ENCODE results near the gene RBM23.
"Not testable (repeated sequence)": the region's sequence is repeated elsewhere in the genome, so short reads cannot be mapped to it uniquely, and the experiment has no call there.

RBM23 gene

DNA sequence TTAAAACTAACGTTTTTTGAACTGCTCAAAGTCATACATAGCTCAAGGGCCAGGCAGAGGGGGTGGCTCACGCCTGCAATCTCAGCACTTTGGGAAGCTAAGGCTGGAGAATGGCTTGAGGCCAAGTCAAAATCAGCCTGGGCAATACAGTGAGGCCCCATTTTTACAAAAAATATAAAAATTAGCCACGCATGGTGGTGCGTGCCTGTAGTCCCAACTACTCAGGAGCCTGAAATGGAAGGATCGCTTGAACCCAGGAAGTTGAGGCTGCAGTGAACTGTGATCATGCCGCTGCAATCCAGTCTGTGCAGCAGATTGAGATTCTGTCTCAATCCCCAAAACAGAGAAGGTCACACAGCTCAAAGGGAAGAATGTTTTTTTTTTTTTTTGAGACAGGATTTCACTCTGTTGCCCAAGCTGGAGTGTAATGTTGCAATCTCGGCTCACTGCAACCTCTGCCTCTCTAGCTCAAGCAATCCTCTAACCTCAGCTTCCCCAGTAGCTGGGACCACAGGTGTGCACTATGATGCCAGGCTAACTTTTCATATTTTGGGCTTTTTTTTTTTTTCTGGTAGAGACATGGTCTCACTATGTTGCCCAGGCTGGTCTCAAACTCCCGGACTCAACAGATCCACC, 2.9 kb downstream of the RBM23 start:
- no peak for DNase-seq

DNA sequence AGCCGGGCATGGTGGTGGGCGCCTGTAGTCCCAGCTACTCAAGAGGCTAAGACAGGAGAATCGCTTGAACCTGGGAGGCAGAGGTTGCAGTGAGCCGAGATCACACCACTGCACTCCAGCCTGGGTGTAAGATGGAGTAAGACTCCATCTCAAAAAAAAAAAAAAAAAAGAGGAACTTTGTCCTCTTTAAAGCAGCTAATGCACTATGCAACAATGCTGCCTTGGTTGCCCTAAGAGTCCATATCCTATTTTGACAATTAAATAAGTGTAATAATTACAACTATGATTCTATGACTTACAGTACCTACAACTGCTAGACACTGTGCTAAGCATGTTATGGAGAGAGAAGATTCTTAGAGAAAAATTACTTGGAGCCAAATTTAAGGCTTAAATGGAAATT, 4.1 kb downstream of the RBM23 start:
- not testable (repeated sequence) for DNase-seq

DNA sequence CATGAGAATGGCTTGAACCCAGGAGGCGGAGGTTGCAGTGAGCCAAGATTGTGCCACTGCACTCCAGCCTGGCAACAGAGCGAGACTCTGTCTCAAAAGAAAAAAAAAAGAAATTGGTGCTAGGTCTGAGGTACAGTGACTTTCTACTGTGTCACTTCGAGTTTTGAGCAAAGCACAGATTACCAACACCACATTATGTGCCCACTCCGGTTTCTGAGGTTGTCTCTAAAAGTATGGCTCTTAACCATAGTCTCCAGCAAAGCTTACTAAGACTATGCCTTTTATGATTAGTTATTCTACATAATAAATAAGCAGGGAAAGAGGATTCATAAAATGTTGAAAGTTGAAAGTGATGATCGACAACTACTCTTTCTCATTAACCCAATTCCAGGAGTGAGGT, 8.0 kb downstream of the RBM23 start:
- no peak for DNase-seq

DNA sequence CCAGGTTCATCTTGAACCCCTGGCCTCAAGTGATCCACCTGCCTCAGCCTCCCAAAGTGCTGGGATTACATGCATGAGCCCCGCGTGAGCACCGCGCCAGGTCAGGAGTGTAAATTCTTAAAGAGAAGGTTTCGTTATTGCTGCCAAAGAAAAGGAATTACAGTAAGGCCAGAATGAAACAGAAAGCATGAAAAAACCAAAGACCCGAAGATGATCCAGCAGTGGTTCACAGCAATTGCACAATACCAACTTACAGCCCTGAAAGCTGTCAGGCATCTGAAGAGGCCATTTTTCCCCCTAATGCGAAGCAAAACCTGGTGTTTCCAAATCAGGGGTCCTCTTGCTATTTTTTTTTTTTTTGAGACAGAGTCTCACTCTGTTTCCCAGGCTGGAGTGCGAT, 10.3 kb downstream of the RBM23 start:
- no peak for DNase-seq

DNA sequence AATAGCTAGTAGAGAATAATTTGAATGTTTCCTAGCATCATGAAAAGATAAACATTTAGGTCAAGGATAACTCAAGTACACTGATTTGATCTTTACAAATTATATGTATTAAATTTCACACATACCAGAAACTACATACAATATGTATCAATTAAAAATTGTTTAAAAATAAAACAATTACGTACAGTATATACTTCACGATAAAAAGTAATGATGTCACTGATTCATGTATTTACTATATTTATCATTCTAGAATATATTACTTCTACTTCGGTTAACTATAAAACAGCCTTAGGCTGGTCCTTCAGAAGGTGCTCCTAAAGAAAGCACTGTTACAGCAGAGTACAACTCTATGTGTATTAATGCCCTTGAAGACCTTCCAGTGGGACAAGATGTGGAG, 11.5 kb downstream of the RBM23 start:
- DNase-seq = no peak

DNA sequence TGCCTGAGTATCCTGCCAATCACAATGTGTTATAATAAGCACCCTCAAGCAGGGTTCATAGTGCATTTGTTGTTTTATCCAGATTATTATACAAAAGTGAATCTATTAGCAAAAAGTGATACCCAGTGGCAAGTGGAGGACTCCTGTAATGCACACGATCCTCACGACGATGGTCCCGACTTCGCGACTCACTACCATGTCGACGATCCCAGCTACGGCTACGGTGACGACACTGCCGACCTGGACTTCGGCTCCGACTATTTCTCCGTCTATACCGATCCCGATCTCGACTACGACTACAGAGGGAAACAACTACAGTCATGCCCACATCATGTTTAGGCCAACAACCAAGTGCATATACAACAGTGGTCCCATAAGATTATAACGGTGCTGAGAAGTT, 12.9 kb downstream of the RBM23 start:
- no peak for DNase-seq

DNA sequence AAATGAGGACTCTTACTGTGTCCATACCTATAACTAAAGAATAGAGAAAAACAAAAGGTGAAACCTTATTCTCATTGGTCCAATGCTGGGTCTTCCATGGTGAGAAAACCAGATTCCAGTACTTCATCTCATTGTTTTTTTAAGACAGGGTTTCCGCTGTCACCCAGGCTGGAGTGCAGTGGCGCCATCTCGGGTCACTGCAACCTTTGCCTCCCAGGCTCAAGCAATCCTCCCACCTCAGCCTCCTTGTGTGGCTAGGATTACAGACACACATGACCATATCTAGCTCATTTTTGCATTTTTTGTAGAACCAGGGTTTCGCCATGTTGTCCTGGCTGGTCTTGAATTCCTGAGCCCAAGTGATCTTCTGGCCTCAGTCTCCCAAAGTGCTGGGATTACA, 13.3 kb downstream of the RBM23 start:
- DNase-seq = no peak

DNA sequence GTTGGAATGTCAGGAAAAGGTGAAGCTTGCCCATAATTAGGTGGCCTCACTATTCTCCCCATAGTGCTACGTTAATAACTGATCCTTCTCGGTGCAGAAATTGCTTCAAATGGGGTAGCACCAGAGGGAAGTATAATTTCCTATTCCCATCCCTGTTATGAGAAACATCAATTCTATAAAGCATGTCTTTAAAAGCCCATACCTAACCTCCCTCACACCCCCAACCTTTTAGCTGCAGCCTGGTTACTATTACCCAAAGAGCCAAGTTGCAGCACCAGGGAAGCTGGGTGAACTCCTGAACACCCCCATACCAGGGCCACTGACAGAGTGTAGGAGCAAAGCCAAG, 15.2 kb downstream of the RBM23 start:
- no peak for DNase-seq

DNA sequence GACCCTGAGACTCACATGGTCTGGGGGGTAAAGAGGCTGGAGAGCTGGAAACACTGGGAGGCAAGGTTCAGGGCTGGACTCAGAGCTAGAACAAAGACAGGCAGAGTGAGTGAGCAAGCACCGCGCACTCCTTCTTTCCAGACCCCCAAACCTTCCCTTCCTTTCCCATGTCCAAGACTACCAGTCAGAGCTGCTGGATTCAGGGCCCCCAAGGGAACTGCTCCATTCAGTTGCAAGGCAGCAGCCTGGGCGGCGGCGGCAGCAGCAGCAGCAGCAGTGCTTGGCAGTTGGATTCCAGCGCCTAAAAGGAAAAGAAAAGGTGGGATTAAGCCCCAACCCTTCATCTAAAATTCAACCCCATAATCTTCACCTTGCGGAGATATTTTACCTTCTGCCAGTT, 17.1 kb downstream of the RBM23 start:
- no peak for DNase-seq

DNA sequence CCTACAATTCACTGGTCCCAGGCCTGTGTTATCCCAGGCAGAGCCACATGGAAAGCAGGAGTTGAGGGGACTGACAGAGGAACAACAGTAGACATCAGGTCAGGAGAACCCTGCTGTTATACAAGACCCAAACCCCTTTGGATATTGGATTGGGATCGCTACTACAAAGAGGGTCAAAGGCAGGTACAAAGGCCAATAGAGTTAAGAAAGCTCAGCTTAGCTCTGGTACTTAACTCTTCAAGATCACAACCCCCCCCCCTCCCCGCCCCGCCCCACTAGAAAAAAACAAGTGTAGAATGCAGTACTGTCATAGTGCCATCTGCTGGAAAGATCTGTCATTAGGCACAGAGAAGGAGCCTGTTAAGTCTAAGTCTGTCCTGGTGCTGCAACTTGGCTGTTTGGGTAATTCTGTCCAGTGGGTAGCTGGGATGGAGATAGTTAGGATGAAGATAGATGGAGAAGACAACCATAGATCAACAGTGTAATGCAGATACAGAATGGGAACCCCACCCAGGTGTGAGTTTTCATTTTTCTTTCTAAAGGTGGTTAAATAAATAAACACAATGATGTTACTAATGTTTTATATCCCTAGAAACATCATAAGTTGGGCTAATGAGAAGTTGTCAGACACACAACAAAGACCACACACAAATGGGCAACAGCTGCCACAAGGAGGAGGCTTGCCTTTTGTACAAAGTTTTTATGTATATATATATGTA, 18.7 kb downstream of the RBM23 start:
- DNase-seq = peak; percentile 19

DNA sequence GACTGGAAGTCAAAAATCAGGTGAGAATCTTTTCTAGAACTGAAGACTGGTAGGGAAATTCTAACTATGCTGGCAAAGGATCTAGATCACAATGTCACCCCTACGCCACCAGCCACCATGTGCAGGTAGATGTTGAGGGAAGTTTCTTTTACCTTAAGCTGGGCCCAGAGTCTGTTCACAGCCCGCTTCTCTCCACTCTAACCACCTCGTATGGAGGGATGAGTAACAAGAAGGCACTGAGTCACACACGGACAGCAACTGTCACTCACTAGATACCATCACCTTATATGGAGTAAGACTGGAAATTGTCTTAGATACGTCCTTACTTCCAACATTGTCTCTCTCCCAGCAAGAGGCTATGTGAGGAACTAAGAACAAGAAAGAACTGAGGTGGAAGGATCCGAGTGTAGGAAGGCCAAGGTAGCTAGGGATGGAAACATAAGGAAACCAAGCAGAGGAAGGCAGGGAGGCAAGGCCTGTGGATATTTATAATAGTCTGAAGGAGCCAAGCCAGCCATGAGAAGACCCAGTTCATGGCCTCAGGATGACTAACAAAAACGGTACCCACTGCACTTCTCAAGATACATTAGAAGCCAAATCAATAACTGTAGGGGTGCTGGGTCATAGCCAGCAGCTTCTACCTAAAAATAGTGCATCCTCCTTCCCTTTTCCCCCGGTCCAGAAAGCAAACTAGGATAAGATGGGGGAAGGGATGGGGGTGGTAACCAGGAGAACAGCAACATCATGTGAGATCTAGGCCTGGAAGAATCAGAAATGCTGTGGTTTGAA, 20.5 kb downstream of the RBM23 start:
- no peak for DNase-seq

DNA sequence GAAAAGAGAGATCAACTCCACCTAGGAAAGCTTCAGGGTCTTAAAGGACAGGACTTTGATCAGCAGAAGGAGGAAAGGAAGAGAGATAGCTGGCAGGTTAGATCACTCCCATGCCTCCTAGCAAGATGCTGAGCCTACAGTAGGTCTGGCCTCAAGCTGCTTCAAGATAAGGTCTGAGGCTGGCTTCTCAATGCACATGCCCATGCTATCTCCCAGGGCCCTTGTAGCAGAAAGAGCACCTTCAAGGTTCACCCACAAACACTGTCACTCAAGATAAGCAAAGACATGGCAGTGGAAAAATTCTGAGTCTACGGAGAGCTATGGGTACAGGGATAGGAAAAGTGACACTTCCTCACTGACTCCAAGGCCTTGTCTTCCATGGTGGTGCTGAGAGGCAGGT, 21.6 kb downstream of the RBM23 start:
- no peak for DNase-seq

DNA sequence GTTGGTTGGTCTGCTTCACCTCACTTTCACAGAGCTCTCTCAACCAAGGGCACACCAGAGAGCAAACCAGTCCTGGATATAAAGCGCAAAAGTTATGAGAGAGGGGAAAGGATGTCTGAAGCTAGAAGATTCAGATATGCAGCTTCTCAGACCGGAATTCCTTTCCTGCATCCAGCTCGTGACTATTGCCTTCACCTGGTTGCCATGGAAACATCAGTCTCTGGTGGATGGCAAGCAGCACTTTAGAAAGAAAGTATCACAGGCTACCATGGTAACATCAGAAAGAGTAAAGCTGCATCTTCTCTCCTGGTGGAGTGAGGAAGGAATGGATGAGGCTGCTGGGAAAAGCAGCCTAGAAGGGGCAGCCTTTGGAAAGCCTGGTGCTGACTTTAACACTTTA, 22.2 kb downstream of the RBM23 start:
- no peak for DNase-seq

DNA sequence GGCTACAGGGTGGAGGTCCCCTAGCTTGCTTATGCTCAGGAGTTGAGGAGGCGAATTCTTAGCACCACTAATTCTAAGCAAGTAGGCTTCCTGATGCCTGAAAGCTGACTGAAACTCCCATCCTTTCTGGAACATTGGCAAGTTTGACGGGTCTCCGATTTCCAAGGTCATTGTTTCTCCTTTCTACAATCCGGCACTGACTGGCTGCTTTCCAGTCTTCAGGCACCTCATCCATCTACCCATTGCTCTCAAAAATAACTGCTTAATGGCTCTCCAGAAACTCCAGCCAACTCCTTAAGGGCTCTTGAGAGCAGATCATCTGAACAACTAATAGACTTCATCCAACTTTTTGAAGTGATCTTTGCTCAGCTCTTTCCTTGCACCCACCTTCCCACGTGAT, 22.6 kb downstream of the RBM23 start:
- DNase-seq = no peak

DNA sequence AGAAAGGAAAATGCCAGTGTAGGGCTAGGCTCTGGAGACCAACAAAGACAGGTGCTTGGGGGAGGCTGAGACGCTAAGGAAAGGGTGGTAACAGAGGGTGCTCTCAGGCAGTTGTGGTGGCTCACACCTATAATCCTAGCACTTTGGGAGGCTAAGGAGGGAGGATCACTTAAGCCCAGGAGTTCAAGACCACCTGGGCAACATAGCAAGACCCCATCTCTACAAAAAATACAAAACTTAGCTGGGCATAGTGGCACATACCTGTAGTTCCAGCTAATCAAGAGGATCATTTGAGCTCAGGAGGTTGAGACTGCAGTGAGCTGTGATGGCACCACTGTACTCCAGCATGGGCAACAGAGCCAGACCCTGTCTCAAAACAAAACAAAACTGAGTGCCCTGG, 23.5 kb downstream of the RBM23 start:
- DNase-seq = no peak

DNA sequence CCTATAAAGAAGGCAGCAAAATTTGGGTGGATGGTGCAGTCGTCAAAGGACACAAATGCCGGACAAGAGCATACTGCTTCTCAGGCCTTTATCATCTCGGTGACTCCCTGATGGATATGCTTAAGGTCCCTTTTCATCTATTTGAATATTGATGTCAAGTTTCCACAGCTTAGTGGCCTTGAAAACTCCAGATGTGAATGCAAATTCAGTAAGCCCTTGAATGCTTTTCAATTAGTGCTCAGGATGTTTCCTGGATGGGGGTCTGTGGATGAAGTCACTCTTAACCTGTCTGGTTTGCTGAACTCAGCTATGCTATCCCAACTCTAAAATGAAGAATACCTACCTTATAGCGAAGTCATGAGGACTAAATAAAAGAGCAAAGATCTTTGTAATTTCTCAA, 25.2 kb downstream of the RBM23 start:
- DNase-seq = no peak

DNA sequence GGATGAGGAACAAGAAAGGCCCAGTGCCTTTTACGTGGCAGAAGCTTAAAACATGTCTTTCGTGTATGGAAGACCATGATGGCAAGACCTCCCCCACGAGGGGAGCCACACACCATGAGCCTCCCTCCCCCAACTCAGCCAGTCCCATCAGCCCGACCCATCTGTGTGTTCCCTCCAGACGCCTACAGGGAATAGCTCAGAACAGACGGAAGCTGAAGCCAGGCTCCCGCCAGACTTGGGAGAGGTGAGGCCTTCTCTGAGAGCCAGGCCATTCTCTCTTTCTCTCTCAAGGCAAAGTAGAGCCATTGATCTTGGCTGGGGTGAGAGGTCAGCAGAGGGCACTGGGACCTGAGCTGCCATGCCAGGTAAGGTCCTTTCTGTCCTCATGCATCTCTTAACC, 26.5 kb downstream of the RBM23 start:
- no peak for DNase-seq

DNA sequence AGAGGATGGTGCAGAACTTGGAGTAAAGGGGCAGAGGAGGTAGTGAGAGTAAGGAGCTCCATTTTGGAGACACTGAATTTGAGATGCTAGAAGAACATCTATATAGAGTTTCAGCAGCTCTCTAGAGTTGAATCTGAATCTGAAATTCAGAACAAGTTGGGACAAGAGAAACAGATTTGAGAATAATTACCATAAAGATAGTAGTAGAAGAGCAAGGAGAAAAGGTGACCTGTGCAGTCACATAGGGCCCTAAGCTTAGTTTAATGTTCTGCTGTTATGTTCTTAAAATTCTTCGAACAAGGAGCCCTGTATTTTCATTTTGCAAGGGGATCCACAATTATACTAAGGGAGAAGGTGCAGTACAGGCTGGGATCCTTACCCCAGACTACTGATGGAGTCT, 28.5 kb downstream of the RBM23 start:
- DNase-seq = no peak

DNA sequence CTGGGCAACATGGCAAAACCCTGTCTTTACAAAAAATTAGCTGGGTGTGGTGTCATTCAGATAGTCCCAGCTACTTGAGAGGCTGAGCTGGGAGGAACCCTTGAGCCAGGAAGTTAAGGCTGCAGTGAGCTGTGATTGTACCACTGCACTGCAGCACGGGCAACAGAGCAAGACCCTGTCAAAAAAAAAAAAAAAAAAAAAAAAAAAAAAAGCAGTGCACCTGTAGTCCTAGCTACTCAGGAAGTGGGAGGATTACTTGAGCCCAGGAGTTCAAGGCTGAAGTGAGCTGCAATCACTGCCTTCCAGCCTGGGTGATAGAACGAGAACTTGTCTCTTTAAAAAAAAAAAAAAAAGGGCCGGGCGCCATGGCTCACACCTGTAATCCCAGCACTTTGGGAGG, 30.3 kb downstream of the RBM23 start:
- DNase-seq = no peak

DNA sequence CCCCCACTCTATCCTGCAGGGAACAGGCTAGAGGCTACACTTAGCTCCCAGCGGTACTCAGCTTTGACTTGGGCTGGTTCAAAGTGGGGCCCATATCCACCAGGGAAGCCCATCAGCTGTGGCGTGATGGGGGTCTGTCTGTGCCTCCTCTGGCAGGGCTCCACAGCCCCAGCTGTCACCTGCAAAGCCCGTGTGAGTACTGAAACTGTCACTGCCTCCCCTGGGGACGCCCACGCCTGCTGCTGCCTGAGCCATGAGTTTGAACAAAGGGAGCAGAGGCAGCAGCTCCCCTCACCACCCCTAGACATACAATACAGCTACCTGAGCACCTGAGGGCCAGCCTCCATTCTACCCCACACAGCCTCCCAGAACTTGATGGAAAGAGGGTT, 31.0 kb downstream of the RBM23 start:
- DNase-seq = no peak

DNA sequence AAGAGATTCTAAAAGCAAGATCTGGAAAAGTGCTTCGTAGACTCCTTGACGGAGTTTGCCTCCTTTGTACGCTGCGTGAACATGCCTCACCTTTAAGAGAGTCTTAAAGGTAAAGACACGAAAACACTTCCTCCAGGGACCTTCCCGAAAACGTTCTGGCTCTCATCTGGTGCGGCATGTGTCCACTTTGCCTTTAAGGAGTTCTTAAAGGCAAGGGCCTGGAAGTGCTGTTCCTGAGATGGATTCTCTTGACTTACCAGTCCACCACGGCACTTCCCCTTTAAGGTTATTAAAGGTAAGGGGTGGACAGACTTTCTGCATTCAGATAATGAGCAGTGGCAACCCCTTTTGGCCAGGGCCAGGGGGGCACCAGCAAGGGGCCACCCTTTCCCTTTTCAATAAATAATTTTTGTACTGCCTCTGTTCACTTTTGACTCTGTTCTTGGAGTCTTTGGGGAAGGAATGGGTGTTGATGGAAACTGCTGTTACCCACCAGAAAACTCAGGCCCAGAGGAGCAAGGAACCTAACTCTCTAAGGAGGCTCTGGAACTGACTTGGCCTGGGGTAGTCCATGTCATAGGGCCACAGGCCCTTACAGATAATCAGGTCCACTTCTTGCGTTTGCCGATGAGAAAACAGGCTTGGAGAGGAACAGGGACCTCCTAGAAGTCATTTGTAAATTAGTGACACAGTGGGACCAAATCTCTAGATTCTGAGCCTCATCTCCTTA, 31.5 kb downstream of the RBM23 start:
- peak; percentile 87 for DNase-seq

DNA sequence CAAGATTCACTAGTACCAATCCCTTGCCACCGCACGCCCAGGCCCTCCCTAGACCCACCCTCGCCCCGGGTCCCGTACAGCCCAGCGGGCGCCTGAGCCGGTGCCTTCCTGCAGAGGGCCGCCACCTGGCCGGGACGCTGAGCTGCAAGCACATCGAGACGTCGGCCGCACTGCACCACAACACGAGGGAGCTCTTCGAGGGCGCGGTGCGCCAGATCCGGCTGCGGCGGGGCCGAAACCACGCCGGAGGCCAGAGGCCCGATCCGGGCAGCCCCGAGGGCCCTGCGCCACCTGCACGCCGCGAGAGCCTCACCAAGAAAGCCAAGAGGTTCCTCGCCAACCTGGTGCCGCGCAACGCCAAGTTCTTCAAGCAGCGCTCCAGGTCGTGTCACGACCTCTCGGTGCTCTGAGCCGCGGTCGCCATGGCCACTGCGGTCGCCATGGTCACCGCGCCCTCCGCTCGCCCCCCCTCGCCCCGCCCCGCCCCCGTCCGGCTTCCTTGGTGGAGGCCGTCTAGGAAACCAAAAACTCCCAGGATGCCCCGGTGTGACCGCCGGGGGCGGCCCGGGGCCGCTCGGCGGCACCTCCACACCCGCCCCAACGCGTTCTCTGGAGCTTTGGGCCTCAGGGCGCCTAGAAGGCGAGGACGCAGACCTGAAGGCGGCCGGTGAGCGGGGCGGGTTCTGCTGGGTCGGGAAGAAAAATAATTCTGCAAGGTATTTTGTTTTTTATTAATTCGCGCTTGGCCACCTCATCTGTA, 32.3 kb downstream of the RBM23 start:
- DNase-seq = peak; percentile 74

DNA sequence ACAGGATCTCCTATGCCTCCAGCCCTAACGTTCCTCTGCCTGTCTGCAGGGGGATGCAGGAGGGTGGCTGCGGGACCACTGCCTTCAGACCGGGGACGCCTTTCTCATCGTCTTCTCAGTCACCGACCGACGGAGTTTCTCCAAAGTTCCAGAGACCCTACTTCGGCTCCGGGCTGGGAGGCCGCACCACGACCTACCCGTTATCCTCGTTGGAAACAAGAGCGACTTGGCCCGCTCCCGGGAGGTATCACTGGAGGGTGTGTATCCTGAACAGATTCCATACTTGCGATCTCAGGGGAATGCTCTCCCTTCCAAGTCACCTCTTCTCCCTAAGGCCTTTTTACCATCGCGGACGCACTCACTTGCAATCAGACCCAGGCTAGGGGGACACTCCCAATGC, 33.0 kb downstream of the RBM23 start:
- DNase-seq = no peak
